NCI-H187 (cell line): ENCODE results near the gene TMEM100.

ENCODE experiments used
- DNase-seq, 2 experiments: peaks; one replicate each; lab custom pipeline; 2025; lab: John Stamatoyannopoulos, UW

The TMEM100 gene

DNA sequence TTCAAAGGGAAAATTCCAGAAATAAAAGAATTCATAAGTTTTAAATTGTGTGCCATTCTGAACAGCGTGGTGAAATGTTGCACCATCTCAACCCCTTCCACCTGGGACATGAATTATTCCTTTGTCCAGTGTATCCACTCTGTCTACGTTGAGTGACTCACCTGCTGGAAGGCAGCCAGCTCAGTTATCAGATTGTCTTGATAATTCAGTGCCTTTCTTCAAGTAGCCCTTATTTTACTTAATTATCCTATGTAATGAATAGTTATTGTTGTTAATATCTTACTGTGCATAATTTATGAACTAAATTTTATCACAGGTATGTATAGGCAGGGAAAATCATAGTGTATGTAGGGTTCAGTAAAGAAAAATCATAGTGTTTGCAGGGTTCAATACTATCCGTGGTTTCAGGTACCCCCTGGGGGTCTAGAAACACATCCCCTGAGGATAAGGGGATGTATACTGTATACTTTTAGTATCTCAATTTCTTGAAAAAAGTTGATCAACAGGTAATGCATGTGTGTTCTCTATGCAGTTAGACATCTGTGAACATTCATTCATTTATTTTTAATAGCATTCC, 20.5 kb upstream of the TMEM100 start:
- no peak for DNase-seq

DNA sequence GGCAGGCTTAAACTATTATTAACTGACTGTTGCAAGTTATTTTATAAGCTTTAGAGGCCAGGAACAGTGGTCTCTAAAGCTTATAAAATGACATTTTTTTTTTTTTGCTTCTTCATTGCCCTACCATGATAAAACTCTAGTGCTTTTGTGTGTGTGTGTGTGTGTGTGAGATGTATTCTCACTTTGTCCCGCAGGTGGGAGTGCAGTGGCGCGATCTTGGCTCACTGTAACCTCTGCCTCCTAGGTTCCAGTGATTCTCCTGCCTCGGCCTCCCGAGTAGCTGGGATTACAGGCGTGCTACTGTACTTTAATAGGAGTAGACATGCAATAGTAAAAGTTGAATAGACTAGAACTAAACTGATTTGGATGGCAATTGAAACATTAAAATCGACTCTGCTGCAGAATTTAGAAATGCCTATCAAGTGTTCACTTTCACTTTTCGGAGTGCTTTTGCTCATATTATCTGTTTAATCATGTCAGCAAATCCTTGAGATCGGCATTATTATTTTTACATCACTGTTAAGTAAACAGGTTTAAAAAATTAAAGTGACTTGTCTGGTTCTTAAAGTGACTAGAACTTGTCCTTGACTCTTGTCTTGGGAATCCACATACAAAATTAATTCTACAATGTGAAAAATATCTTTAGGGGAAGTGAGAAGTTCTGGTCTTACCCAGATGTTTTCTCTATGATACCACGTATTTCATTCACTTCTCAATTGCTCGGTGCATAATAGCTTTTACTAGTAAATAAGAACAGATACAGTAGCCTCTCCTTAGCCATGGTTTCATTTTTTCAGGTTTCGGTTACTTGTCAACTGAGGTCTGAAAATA, 19.8 kb upstream of the TMEM100 start:
- DNase-seq, result no peak

DNA sequence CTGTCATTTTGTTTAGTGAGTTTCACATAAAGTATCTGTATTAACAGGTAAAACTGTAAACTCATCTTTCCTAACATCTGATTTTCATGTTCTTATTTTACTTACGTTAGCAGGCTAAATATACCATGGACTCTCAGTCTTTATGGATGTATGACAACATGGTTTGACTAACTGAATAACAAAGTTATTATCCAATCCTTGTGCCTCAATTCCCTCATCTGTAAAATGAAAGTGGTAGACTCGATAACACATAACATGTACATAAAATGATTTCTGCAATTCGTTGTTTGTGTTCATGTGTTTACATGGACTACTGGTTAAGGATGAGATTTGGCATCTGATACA, 18.7 kb upstream of the TMEM100 start:
- DNase-seq, result no peak

DNA sequence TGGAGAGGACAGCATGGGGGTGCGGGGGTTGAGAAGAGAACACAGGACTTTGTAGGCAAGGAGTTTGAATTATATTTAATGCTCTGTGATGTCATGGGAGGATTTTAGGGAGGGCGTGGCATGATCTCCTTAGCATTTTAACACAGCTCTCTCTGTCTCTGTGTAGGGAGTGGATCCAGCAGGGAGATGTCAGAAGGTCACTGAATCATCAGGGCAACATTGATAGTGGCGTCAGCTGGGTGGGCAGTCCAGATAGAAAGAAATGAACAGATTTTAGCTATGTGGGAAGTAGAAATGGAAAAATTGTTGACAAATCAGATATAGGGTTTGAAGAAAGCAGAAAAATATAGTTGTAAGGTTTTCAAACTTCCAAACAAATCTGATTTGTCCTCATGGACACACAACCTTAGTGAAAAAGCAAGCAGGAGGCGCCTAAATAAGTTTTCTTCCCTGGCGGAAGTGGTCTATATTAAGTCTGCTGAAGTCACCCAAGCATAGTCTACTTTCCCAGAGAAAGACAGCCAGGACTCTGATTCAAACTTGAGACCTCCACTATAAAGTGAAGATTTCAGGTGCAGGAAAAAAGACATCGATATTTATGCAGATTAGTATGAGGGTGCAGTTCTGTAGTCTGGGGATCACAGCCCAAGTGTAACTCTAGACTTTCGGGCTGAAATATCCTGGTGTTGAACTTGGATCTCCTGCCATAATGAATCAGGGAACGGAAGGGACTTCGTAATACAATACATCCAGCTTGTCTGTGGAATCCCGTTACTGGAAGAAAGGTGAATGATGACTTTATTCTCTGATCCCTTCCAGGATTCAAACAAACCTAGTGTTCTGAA, 18.1 kb upstream of the TMEM100 start:
- DNase-seq, result no peak

DNA sequence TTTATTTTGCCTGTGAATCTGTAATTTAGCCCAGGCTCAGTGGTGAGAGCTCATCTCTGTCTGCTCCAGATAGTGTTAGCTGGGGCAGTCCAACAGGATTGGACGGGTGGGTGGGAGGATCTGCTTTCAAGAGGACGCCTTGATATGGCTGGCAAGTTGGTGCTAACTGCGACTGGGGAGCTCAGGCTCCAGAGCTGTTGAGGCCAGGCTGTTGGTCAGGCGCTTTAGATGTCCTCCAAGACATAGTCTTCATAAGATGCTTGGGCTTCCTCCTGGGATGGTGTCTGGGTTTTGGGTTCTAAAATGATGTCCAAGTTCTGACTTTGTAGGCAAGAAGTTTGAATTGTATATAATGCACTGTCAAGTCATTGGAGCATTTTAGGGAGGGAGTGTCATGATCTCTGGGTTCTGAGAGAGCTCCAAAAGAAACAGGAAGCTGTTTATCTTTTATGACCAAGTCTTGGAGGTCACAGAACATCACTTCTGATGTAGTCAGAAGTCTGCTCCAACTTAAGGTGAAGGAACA, 15.4 kb upstream of the TMEM100 start:
- no peak for DNase-seq

DNA sequence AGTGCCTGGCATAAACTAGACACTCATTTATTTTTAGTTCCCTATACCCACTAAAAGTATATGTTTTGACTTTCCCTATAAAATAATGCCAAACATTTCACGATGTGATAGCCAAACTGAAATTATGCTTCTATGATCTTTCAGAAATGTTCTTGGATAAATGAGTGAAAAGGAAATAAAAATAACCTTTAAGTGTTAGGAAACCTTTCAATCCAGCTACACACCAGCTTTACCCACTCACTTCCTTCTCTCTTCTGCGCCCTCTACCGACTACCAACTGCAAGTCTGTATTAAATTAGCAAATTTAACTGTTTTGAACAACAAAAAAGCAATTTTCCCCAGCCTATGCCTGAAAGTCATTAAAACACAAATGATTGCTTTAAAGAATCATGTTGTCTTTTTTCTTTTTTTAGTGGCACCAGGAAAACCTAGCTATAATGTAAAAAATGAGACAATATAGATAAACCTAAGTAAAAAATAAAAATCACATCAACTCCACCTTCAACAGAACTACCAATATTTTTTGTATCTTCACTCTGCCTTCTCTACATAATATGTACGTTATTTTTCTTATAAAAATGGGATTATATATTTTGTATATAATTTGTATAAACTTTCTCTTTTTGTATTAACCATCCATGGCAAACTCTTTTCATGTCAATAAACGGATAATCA, 13.2 kb upstream of the TMEM100 start:
- no peak for DNase-seq

DNA sequence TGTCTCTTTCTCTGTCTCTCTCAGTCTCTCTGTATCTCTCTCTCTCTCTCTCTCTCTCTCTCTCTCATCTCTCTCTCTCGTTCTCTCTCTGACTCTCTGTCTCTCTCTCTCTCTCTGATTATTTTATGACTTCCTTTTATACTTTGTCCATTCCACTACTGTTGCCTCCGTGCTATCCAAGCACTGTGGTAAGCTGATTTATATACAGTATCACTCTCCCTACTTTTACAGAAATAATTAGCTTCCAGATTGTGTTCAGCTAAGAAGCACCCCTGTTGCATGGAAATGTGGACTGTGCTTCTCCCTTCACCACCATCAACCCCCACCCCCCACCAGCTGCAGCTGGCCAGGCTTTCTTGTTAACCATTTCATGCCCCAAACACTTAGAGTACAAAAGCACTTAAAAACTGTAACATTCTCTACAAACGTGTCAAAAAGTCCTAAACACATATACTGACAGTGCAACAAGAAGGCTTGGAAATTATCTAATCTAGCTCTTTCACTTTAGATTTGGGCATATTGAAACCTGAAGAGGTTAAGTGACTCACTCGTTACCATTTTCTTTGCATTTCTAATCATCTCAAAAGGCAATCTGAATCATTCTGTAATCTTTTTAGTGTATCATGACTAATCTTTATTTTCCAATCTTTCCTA, 11.6 kb upstream of the TMEM100 start:
- no peak for DNase-seq

DNA sequence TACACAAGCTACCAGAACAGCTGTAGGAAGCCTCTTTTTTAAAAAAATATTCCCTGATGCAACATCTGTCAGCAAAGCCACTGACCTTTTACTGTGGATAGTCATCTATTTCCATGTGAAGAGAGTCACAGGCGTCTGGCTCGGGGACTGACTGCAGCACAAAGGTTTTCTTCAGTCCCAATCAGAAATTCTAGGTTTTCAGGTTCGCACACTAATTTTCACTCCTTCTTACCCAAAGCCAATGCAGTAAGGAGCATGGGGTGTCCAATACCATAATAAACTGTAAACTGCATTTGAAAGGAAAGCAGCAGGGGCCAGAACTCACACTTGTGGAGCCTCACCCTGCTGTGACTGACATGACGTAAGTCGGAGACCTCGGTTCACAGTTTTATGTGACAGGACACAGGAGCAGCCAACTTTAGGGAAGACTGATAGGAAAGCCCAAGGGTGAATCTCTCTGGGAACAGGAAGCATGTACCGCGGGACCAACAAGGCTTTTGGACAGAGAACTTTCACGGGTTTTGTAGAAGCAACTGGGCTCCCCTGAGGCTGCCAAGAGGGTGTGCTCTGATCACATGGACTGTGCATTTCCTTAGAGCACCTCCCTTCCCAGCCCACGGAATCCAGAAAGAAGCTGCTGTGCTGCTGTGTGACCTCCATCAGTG, 9.1 kb upstream of the TMEM100 start:
- DNase-seq, result no peak

DNA sequence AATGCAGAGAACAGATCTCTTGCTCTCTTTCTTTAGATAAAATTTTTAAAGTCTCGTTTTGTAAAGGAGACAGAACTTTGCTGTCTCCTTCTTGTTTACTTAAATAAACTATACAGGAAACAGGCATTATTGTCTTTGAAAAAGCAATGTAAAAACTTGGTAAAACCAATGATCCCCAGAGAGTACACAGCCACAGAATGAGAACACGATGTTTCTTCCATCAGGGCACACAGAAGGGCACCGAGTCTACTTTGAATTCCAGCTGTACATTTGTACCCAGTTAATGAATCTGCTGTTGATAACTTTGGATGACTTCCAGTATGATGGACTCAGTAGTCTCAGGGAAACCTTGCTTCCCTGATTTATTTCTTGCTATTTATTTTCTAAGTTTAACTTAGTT, 8.1 kb upstream of the TMEM100 start:
- DNase-seq, result no peak

DNA sequence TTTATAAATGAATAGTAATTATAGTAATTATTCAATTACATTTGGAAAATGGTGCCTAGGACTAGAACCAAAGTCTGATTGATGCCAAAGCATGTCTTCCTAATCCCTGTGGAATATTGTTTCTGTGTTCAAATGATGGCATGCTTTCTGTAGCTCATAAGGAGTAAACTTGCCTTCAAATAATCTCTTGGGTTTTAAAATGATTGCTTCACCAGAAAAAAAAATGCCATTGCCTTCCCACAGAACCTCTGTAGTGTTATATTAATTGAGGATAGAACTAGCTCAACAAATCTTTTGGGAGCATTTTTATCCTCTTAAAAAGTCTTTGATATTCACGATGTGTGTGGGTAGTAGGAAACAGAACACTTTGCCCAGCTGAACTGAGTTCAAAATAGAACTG, 7.7 kb upstream of the TMEM100 start:
- no peak for DNase-seq

DNA sequence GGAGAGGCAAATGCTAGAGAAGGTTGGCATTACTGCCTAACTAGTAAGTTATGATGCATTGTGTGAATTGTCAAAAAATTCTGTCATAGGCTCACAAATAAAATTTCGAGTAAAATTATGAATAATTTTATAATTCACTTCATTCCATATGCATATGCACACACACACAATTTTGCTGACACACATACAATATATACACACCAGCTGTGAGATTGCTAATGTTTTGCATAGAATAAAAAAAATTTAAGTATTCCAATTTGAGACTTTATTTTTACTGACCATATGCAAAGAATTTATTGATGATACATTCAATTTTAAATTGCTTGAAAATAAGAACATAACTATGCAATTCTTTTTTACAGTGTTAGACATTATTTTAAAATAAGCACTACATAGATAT, 6.8 kb upstream of the TMEM100 start:
- DNase-seq, result no peak

DNA sequence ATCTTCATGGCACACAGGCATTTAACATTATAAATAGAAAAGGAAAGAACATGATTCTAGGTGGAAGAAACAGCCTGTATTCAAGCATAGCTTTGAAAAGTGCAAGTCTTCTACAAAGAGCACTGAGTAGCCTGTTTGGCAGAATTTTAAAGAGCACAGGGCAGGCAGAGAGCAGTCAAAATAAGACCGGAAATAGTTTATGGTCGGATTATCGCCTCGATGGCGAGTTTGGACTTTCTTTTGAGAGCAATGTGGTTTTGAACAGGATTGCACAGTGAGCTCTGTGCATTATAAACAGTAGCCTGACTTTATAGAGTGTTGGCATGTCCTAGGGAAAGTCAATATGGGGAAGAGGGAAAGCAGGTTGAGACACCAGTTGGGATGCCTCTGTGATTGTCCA, 6.2 kb upstream of the TMEM100 start:
- DNase-seq, result no peak

DNA sequence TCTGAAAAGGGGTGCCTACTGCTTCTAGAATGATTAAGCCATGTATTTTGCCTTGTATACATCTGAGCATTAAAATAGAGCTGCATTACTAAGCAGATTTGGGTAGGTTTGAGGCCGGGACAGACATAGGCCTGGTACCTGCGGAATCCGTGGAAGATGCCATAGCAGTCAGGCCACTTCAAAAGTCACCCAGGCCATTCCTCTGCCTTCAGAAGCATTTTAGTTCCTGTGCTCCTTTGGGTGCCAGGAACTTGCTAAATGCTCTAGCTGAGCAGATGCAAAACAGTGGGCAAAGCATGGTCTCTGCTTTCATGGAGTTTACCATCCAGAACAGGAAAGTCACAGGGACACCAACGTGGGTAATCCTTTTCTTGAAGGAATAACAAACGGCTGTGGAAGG, 5.7 kb upstream of the TMEM100 start:
- DNase-seq, result no peak

DNA sequence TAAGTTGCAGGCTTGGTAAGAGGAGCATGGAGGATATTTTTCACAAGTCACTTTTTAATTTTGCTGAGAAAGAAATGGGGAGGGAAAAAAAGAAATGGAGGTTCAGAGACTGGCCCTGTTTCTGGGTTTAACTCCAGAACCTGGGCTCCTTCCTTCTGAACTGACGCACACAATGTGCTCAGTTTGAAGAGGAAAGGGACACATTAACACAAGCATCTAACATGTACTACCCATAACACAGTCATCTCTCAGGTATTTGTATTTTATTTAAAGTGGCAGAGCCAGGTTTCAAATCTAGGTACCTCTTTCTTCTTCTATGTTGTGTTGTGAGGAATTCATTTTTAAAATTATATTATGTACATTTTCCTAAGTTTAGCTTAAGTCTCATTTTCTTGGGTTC, 5.3 kb upstream of the TMEM100 start:
- no peak for DNase-seq

DNA sequence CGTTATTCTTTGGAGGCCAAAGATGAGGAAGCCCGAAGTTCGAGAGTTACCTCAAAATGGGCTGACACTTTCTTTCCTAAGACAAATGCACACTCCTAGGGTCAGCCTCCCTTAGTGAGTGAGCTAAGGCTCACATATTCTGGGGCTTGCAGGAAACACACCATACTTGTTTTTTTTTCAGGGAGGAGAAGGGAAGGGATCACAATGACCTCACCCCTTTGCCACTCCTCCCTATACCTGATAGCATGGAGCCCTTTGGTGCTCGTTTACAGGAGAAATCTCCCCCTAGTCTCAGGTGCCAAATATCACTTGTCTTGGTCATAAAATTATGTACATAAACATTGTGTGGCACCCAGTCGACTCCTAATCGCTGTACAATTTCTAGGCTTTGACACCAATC, 4.6 kb upstream of the TMEM100 start:
- no peak for DNase-seq

DNA sequence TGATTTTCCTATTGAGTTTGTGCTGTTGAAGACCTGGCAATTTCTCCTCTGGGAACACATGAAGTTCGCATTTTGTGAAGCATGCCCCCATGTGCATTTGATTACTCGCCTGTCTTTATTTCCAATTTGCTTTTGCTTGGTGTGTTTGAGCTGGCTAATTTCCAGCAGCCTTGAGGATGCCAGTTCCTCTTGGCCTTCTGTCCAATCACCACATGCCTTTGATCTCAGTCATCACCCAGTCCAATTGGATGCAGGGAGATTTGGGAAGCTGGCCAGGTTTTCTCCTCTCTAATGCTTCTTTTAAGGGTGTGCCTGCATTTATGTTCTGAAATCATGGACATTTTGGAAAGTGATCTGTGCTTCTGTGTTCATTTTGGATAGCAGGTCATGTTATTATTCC, 3.8 kb upstream of the TMEM100 start:
- DNase-seq, result no peak

DNA sequence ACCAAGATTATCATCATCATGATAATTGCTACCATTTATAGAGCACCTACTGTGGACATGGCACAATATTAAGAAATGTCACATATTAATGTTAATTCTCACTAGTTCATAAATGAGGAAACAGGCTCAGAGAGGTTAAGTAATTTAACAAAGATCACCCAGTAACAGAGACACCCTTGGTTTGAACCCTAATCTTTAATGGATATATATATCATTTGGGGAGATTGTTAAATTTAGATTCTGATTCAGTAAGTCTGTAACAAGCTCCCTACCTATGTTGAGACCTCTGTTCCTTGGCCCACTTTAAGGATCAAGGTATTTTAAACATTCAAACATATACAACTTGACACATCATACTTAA, 804 bp upstream of the TMEM100 start:
- no peak for DNase-seq

DNA sequence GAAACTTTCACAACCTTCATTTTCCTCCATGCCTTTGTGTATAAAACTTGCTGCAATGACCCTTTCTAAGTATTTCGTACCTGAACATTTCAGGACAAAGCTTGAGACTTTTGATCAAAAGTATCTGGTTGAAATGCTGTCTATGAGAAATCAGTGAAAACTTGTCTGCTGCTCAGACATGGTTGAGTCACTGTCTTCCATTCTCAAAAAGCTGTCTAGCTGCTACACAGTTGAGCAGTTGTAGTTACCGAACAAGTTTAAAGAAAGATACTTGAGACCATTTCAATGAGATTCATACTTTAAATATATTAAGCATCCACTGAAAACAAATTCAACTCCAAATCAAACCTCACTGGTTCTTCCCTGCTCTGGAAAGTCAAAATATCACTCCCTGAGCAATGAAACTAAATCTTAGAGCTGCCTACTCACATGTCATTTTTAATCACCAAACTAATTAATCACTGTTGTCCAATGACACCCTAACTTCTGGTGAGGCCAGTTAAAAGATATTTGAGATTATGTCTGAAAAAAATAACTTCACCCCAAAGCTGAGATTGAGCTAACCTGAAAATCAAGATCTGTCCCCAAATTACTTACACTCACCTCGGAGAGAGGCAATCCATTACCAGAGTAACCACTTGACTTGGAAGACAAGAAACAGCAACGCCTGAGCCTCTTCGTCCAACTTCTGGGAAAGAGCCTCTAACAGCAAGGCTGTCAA, 488 bp downstream of the TMEM100 start:
- DNase-seq, result no peak

DNA sequence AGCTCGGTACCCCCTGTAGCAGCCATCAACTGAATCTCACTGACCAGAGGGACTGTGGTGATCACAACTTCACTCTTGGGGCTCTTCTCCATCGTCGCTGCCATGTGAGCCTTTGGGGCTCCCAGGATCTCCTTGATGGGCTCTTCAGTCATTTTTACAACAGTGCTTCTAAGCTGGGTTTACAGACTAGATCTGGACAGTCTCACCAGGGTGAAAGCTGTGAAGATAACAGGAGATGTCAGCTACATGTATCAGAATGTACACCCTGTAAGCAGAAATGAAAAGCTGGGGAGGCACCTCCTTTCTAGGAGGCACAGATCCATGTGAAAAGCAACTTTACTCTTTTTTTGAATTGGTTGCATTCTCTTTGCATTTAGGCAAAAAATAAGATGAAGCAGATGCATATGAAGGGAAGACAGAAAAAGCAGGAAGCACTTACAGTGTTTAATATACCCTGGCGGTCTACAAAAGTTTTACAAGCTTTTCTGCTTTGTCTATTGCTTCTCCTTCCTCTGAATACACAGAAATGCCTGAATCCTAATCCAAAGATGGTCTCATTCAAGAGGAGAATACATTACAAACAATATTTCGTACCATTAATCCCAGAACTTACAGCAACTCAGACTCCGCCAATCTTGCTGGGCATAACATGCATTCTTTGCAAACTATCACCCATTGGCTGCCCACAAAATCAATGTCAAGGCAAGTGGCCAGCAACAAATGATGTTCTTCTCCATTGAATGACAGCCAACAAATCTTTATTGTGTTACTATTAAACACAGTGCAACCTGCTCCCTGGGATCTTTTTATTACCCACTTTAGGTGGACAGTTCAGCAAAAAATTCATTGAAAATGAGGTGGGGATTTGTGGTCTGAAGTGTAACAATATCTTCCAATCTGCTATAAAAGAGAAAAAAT, 1.5 kb downstream of the TMEM100 start:
- DNase-seq, result no peak
